Measurements from ENCODE around the gene C14orf39. TPM values are rescaled to one million over a fixed set of nuclear protein-coding genes. Genes with fewer than 3 reads are reported as not detected.
A peak's percentile ranks its signal among the peaks of the same experiment; 100 is the strongest.

Gene C14orf39
- total and polyA plus RNA-seq, 2 of the 13 experiments (the other 11 are each of a cell fraction or from before 2014, with no cell fraction given), result not detected

DNA sequence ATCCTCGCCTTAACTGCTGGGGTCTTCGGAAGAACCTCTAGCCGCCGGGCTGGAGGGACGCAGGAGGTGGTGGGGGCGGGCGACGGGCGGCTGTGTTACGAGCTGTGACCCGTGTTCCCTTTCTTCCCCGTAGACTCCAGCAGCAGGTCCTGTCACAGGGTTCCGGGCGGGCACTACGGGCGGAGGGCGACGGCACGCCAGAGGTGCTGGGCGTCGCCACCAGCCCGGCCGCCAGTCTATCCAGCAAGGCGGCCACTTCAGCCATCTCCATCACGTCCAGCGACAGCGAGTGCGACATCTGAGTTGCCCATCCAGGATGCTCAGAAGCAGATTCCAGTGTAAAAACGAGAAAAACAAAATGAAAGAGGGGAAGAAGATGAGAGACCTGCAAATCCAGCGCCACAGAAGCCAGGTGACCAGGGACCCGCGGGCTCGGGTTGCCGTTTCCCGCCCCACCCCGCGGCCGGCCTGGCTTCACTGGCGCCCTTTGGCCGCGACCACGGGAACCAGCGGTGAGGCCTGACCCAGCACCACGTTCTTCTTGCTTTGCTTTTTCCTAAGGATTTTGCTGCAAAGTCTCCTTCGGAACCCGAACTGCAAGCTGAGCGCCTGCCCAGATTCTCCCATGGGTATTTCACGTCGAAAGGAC, 25.2 kb upstream of the C14orf39 start:
- H2AFZ ChIP-seq (ENCODE audit: low read length), result no peak overlapping the region
- FAIRE-seq (no peak), ATAC-seq (no peak), DNase-seq (ENCODE audit: low spot score) (no peak)
- ChIA-PET CTCF (ENCODE audit: low intra/inter-chr PET ratio, low total read pairs) (no interaction called here), POLR2A (no interaction called here)
- no peaks in the 10 kb centered on the region for H3K9me3 ChIP-seq (ENCODE audit: low read length)
- H3K4me1 ChIP-seq (ENCODE audit: insufficient read depth, low read length), result no peaks in the 10 kb centered on the region
- H3K4me3 ChIP-seq (replicated peaks in 1 of 3; ENCODE audit: insufficient read depth in 1 of 3, low read depth in 2 of 3, low read length in 3 of 3), result no peak overlapping the region
- no peaks in the 10 kb centered on the region for H3K79me2 ChIP-seq (ENCODE audit: insufficient read depth, low read length)
- H3K27me3 ChIP-seq (ENCODE audit: control insufficient read depth in 1 of 2, insufficient read depth in 2 of 2, low read length in 2 of 2), result peaks cover 0 to 64% of the 10 kb centered on the region in 2 experiments; a peak in 4 of 5 replicates
- H3K27ac ChIP-seq (ENCODE audit: extremely low read length, insufficient read depth, low read length), result no peak overlapping the region
- no peaks in the 10 kb centered on the region for H3K36me3 ChIP-seq (replicated peaks in 1 of 2; ENCODE audit: control insufficient read depth in 1 of 2, insufficient read depth in 2 of 2, low read length in 2 of 2)
- H3K9ac ChIP-seq (ENCODE audit: insufficient read depth, low read depth, low read length), result no peak overlapping the region
- in situ Hi-C loops (cut with HindIII; ENCODE audit: extremely low pct_ligation_motif_present, low pct_unique_long_range_greater_than_20kb) (no loop called here), intact Hi-C loops (cut with micrococcal nuclease; ENCODE audit: unreplicated experiment) (no loop called here)
- TF ChIP-seq ZNF614 (CRISPR knock-in tag; IDR thresholded peaks at IDR 0.05; ENCODE audit: borderline replicate concordance) (no peak), ISX (CRISPR knock-in tag; conservative IDR thresholded peaks at IDR 0.05) (no peak)
- H4K20me1 ChIP-seq (ENCODE audit: insufficient read depth, low read length), result no peaks in the 10 kb centered on the region
- 46% methylated on average over 41 of the region's 49 CpGs for WGBS (ENCODE audit: low lambda C conversion rate)
- H3K4me2 ChIP-seq (ENCODE audit: low read depth, low read length), result 0 out of 2 replicates have a peak overlapping the region, but pooled peaks have one; percentile 11
- BruUV-seq (replicated peaks), result no TSS peak

- intact Hi-C loops (cut with micrococcal nuclease; ENCODE audit: unreplicated experiment) (no loop called here), in situ Hi-C loops (cut with HindIII; ENCODE audit: extremely low pct_ligation_motif_present, low pct_unique_long_range_greater_than_20kb) (no loop called here)
- no peaks in the 10 kb centered on the region for H3K4me1 ChIP-seq (ENCODE audit: insufficient read depth, low read length)
- H3K4me2 ChIP-seq (ENCODE audit: low read depth, low read length), result no peak overlapping the region
- no peak for TF ChIP-seq ZXDC (CRISPR knock-in tag; IDR thresholded peaks at IDR 0.05)
- no peak for TF ChIP-seq HOXD1 (CRISPR knock-in tag; IDR thresholded peaks at IDR 0.05)
- FAIRE-seq (no peak), ATAC-seq (no peak), DNase-seq (ENCODE audit: low spot score) (no peak)
- H3K9ac ChIP-seq (ENCODE audit: insufficient read depth, low read depth, low read length), result no peak overlapping the region
- H3K9me3 ChIP-seq (ENCODE audit: low read length), result no peaks in the 10 kb centered on the region
- no peak overlapping the region for H2AFZ ChIP-seq (ENCODE audit: low read length)
- POLR2A ChIA-PET, result no interaction called here
- H3K36me3 ChIP-seq (replicated peaks in 1 of 2; ENCODE audit: control insufficient read depth in 1 of 2, insufficient read depth in 2 of 2, low read length in 2 of 2), result no peaks in the 10 kb centered on the region
- BruUV-seq (replicated peaks), result no TSS peak
- peaks cover 0 to 71% of the 10 kb centered on the region in 2 experiments; a peak in 4 of 5 replicates for H3K27me3 ChIP-seq (ENCODE audit: control insufficient read depth in 1 of 2, insufficient read depth in 2 of 2, low read length in 2 of 2)
- no peaks in the 10 kb centered on the region for H4K20me1 ChIP-seq (ENCODE audit: insufficient read depth, low read length)
- CTCF ChIA-PET (ENCODE audit: low intra/inter-chr PET ratio, low total read pairs), result no interaction called here
- no peaks in the 10 kb centered on the region for H3K79me2 ChIP-seq (ENCODE audit: insufficient read depth, low read length)
- WGBS (ENCODE audit: low lambda C conversion rate), result 72% methylated on average over 35 of the region's 35 CpGs
- no peak overlapping the region for H3K27ac ChIP-seq (ENCODE audit: extremely low read length, insufficient read depth, low read length)
- H3K4me3 ChIP-seq (replicated peaks in 1 of 3; ENCODE audit: insufficient read depth in 1 of 3, low read depth in 2 of 3, low read length in 3 of 3), result no peak overlapping the region
Observed at GRCh38 chr14:60510254-60510950, 24.5 kb upstream of the C14orf39 start.
